Nasal cavity respiratory epithelium epithelial cell of viscerocranial mucosa (primary cell): ENCODE results near the gene FAAH2. TPM values are rescaled to one million over a fixed set of nuclear protein-coding genes. Genes with fewer than 3 reads are reported as not detected.

Source experiments
- total RNA-seq: library from RNA; depleted of rRNA; stranded (reverse); fragments of >200 nt; gene quantifications from 2 replicates; pipeline ENCODE4 v1.2.3, GENCODE V29; 2014

FAAH2 gene, protein sequence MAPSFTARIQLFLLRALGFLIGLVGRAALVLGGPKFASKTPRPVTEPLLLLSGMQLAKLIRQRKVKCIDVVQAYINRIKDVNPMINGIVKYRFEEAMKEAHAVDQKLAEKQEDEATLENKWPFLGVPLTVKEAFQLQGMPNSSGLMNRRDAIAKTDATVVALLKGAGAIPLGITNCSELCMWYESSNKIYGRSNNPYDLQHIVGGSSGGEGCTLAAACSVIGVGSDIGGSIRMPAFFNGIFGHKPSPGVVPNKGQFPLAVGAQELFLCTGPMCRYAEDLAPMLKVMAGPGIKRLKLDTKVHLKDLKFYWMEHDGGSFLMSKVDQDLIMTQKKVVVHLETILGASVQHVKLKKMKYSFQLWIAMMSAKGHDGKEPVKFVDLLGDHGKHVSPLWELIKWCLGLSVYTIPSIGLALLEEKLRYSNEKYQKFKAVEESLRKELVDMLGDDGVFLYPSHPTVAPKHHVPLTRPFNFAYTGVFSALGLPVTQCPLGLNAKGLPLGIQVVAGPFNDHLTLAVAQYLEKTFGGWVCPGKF
- total RNA-seq: 7.5 and 10.1 TPM in 2 replicates

DNA sequence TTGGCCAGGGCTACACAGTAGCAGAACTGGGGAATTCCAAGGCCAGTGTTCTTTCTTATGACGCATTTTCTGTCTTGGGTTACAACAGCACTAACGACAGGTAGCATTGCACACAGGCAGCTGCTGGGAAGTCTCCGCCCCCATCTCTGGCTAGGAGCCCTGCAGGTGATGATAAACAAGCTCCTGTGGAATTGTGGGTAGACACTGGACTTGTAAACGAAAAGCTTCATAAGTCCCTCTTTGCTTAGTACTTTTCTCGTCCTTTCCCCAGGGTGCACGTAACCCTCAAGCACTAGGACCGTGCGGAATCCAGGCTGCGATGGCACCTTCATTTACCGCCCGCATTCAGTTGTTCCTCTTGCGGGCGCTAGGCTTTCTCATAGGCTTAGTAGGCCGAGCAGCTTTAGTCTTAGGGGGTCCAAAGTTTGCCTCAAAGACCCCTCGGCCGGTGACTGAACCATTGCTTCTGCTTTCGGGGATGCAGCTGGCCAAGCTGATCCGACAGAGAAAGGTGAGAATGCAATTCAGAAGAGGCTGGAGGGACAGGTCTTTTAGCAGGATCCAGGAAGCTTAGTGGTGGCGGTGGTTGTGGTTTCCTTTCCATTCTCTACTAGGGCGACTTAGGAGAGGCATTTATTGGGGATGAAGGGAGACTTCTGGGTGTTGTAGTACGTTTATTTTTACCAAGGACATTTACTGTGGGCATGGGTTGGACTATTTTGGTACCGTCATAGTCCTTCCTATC is at the start of gene FAAH2:
FAAH2 (plus strand) TSS at position 200 of the 745 bp plus-strand sequence; CDS start at position 320, 120 bp downstream.

Other genes starting within 250 kb of the FAAH2 start
- 3.1 and 4.9 TPM in 2 replicates for gene SPIN2B, start 165.2 kb upstream of the FAAH2 start, total RNA-seq
- gene SPIN2A, start 149.3 kb upstream of the FAAH2 start, total RNA-seq: under 0.01 and 0.14 TPM in 2 replicates